Sigmoid colon (tissue), 7 donors: ENCODE results near the gene RTN3. TPM values are rescaled to one million over a fixed set of nuclear protein-coding genes. Genes with fewer than 3 reads are reported as not detected.

Source experiments
- DNase-seq: peaks from one replicate; pipeline ENCODE4 v3.0.0-alpha.2; 2019
- H3K27ac ChIP-seq, 4 donors: fragments of 200-600 bp; sonication (generic); one replicate each; pipeline ENCODE4 v1.5.1; 2016 to 2019; ENCODE audit warnings: mild to moderate bottlenecking in 1 of 4
- H3K27me3 ChIP-seq, 3 donors: fragments of 200-600 bp; sonication (generic); one replicate each; pipeline ENCODE4 v1.5.1; 2019; ENCODE audit warnings: mild to moderate bottlenecking in 1 of 3
- H3K36me3 ChIP-seq, 4 donors: fragments of 200-600 bp; sonication (generic); one replicate each; pipeline ENCODE4 v1.5.1; 2016 to 2019
- H3K4me1 ChIP-seq, 4 donors: fragments of 200-600 bp; sonication (generic); one replicate each; pipeline ENCODE4 v1.5.1; 2017 to 2019
- H3K4me3 ChIP-seq, 4 donors: fragments of 200-600 bp; sonication (generic); one replicate each; pipeline ENCODE4 v1.5.1; 2017 to 2019; ENCODE audit warnings: mild to moderate bottlenecking in 2 of 4, moderate library complexity in 1 of 4
- H3K9me3 ChIP-seq, 4 donors: fragments of 200-600 bp in 3 of 4; sonication (generic) in 3 of 4; one replicate each; pipeline versions ENCODE4 v1.5.1 to v1.6.1; 2013 to 2019
- EP300 ChIP-seq, 4 donors: sonication (generic); formaldehyde crosslinking; IDR thresholded peaks; one replicate each; pipeline ENCODE4 v1.6.1; 2017; ENCODE audit warnings: antibody characterized with exemption in 4 of 4
- POLR2A ChIP-seq, 2 donors: fragments of 450-650 bp; IDR thresholded peaks; one replicate each; pipeline ENCODE4 v1.6.1; 2016; ENCODE audit warnings: antibody characterized with exemption in 2 of 2, mild to moderate bottlenecking in 2 of 2, moderate library complexity in 2 of 2
- POLR2AphosphoS5 ChIP-seq, 4 donors: sonication (generic); formaldehyde crosslinking; IDR thresholded peaks; one replicate each; pipeline ENCODE4 v1.6.1; 2017; ENCODE audit warnings: antibody characterized with exemption in 4 of 4
- WGBS, 2 donors: extraction: QIAGEN DNeasy Blood & Tissue Kit; methylation state at CpG; one replicate each; pipeline ENCODE4 v1.1.7; 2013; 5-methylcytosine and 5-hydroxymethylcytosine counted together
- intact Hi-C: fragments of 100-400 bp; cut with DNase I; formaldehyde crosslinking; loops from one replicate; pipeline ENCODE4 v1.15.1; 2023
- polyA plus RNA-seq, 3 donors: library from polyadenylated mRNA; stranded (reverse); fragments of 200-250 nt; gene quantifications; one replicate each; pipeline ENCODE4 v1.2.3, GENCODE V29; 2013
- total RNA-seq, 4 donors: library from RNA; depleted of rRNA; stranded (reverse); fragments of >200 nt; gene quantifications; one replicate each; pipeline ENCODE4 v1.1.0, GENCODE V29; 2016
- TF ChIP-seq, protein P1 (sequence below), 4 experiments: fragments of 450-650 bp in 3 of 4; fragments of 200-600 bp in 1 of 4; IDR thresholded peaks; one replicate each; pipeline ENCODE4 v1.5.1; 2016 to 2019; ENCODE audit warnings: antibody characterized with exemption in 4 of 4, mild to moderate bottlenecking in 3 of 4, moderate library complexity in 2 of 4
- donor health status: healthy with polysubstance abuse.
- donor health status: Bipolar disorder and iron deficiency.
- donor health status: healthy.

Gene RTN3
- total and polyA plus RNA-seq, 7 donors = 24.6 to 105 (median 89.5) TPM

DNA sequence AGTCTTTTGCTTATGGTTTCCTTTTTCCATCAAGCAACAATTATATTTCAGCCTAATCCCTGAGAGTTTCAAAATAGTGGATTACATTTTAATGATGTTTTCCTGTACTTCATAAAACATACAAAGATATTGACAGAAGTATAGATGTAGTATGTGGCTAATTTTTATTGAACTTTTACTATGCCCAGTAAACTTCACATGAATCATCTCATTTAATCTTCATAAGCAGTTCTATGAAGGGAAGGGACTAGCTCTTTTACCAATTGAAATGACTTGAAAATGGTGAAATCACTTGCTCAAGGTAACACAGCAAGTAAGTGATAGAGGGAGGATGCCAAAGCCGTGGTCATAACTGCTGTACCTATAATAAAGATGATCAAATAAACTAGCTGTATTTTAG lies 27.5 kb downstream of the RTN3 start:
- Histone ChIP-seq H3K9me3 (no peaks in the 10 kb centered on the region), H3K27me3 (no peaks in the 10 kb centered on the region), H3K36me3 (no peaks in the 10 kb centered on the region), H3K4me1 (peaks cover 0 to 36% (median 22%) of the 10 kb centered on the region in 4 donors), H3K27ac (no peak overlapping the region), H3K4me3 (no peak overlapping the region)
- 73 to 89% methylated on average over 1 of the region's 1 CpG for WGBS, 2 donors
- intact Hi-C loops = no loop called here
- TF ChIP-seq, protein P1, sequence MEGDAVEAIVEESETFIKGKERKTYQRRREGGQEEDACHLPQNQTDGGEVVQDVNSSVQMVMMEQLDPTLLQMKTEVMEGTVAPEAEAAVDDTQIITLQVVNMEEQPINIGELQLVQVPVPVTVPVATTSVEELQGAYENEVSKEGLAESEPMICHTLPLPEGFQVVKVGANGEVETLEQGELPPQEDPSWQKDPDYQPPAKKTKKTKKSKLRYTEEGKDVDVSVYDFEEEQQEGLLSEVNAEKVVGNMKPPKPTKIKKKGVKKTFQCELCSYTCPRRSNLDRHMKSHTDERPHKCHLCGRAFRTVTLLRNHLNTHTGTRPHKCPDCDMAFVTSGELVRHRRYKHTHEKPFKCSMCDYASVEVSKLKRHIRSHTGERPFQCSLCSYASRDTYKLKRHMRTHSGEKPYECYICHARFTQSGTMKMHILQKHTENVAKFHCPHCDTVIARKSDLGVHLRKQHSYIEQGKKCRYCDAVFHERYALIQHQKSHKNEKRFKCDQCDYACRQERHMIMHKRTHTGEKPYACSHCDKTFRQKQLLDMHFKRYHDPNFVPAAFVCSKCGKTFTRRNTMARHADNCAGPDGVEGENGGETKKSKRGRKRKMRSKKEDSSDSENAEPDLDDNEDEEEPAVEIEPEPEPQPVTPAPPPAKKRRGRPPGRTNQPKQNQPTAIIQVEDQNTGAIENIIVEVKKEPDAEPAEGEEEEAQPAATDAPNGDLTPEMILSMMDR (IDR thresholded peaks at IDR 0.05) = no peak
- TF ChIP-seq POLR2A (IDR thresholded peaks at IDR 0.05) = no peak
- no peak for TF ChIP-seq EP300 (IDR thresholded peaks at IDR 0.05)
- no peak for TF ChIP-seq POLR2AphosphoS5 (IDR thresholded peaks at IDR 0.05)
- no peak for DNase-seq

DNA sequence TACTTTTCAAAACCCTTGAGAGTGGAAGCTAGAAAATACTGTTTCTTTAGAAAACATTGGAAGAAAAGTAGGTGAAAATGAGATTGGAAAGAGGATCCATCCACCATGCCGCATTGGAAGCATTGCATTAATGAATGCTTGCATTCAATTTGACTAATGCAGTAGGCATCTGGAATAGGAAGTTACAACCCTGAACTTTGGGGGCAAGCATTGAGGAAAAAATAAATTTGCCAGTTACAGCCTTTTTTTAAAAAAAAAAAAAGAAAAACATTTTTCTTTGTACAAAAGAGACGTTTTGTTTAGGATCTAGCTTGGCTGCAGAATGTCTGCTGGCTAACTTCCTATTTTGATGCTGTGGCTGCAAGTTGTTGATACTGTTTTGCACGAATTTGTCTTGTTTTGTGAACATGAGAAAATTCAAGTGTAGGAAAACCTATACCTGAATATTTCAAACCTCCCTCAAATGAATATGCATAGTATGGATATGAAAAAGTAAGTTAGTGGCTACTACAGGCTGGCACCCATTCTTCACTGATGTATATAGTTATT lies 28.1 kb downstream of the RTN3 start:
- DNase-seq = no peak
- 55 to 80% methylated on average over 3 of the region's 3 CpGs for WGBS, 2 donors
- TF ChIP-seq POLR2A (IDR thresholded peaks at IDR 0.05) (no peak), POLR2AphosphoS5 (IDR thresholded peaks at IDR 0.05) (no peak), EP300 (IDR thresholded peaks at IDR 0.05) (no peak)
- TF ChIP-seq, protein P1 (IDR thresholded peaks at IDR 0.05) = no peak

DNA sequence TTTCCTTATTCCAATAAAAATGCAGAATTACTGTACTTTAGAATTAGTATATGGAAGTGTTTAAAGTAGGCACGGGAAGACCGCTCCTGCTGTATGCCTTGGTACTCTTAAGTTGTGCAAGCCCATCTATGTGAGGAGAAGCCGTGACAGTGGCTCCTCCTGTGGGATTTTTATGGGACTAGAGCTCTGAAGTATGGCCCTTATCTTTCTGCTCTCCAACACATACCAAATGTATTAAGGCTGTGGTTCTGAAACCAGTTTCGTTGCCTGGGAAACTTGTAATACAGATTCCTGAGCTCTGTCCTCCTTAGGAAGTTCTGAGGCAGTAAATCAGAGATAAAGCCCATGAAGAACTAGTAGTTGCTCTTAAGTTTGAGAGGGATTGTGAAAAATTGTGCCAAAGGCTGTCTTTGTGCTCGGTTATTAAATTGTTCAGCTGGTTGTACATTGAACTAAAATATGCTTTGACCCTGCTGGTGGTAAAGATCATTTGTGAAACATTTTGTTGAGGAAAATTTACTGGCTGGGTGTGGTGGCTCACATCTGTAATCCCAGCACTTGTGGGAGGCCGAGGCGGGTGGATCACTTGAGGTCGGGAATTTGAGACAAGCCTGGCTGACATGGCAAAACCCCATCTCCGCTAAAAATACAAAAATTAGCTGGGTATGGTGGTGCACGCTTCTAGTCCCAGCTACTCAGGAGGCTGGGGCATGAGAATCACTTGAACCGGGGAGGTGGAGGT lies 29.3 kb downstream of the RTN3 start:
- H3K9me3 ChIP-seq = no peaks in the 10 kb centered on the region
- WGBS, 2 donors = 33 to 64% methylated on average over 11 of the region's 11 CpGs
- intact Hi-C loops = no loop called here
- DNase-seq = no peak
- H3K36me3 ChIP-seq = no peaks in the 10 kb centered on the region
- TF ChIP-seq, protein P1 (IDR thresholded peaks at IDR 0.05) = peak in 1 of 4 experiments; percentile 17
- TF ChIP-seq POLR2A (IDR thresholded peaks at IDR 0.05) (no peak), POLR2AphosphoS5 (IDR thresholded peaks at IDR 0.05) (no peak), EP300 (IDR thresholded peaks at IDR 0.05) (no peak)
- H3K27me3 ChIP-seq = no peaks in the 10 kb centered on the region
- H3K4me3 ChIP-seq = no peak overlapping the region
- H3K27ac ChIP-seq = peak overlapping the region in 2 of 4 donors; percentile 22 to 41
- H3K4me1 ChIP-seq = peaks cover 0 to 33% (median 20%) of the 10 kb centered on the region in 4 donors

More for the DNA sequence above, 28.1 kb downstream of the RTN3 start:
- no peaks in the 10 kb centered on the region for H3K27me3 ChIP-seq
- H3K4me3 ChIP-seq = no peak overlapping the region
- intact Hi-C loops = no loop called here
- H3K27ac ChIP-seq = no peak overlapping the region
- peaks cover 0 to 39% (median 23%) of the 10 kb centered on the region in 4 donors for H3K4me1 ChIP-seq
- H3K9me3 ChIP-seq = no peaks in the 10 kb centered on the region
- H3K36me3 ChIP-seq = no peaks in the 10 kb centered on the region

DNA sequence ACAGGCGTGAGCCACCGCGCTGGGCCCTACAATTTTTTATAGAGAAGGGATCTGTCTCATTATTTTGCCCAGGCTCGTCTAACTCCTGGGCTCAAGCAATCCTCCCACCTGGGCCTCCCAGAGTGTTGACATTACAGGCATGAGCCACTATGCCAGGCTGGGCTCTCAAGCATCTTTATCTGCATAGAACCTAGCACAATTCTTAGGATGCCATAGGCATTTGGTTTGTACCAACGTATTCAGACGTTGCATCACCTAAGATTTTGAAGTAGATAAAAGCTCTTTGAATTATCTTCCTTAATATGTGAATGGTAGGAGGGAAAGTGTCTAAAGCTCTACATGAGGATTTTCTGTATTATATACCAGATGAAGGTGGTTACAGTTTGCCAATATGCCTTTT lies 30.5 kb downstream of the RTN3 start:
- DNase-seq = no peak
- Histone ChIP-seq H3K27ac (no peak overlapping the region), H3K4me1 (peaks cover 0 to 33% (median 20%) of the 10 kb centered on the region in 4 donors), H3K4me3 (no peak overlapping the region), H3K9me3 (no peaks in the 10 kb centered on the region), H3K27me3 (no peaks in the 10 kb centered on the region), H3K36me3 (no peaks in the 10 kb centered on the region)
- 91 to 96% methylated on average over 6 of the region's 6 CpGs for WGBS, 2 donors
- no peak for TF ChIP-seq POLR2AphosphoS5 (IDR thresholded peaks at IDR 0.05)
- no peak for TF ChIP-seq EP300 (IDR thresholded peaks at IDR 0.05)
- TF ChIP-seq POLR2A (IDR thresholded peaks at IDR 0.05) = no peak
- TF ChIP-seq, protein P1 (IDR thresholded peaks at IDR 0.05) = no peak
- intact Hi-C loops = no loop called here
